SK-N-SH (cell line): ENCODE measurements around the gene ARPC5. TPM values are rescaled to one million over a fixed set of nuclear protein-coding genes. Genes with fewer than 3 reads are reported as not detected.
A peak's percentile ranks its signal among the peaks of the same experiment; 100 is the strongest.

ENCODE experiments used
- CTCF ChIA-PET: fragments of 300-600, 350-600 bp; formaldehyde crosslinking; extraction: SDS; loops from one replicate; lab custom pipeline; 2021; lab: Yijun Ruan, JAX
- POLR2A ChIA-PET: fragments of 350-600 bp; sonication (Branson Sonifier 250); formaldehyde crosslinking; extraction: SDS; loops from one replicate; lab custom pipeline; 2020; ENCODE audit warnings: antibody characterized with exemption, inconsistent platforms; lab: Yijun Ruan, JAX
- DNase-seq: peaks from one replicate; pipeline ENCODE4 v3.0.0; 2012
- H2AFZ ChIP-seq: fragments of 200-600 bp; sonication (generic); 2 replicates; pipeline ENCODE4 v1.8.1; 2016; ENCODE audit warnings: antibody characterized with exemption, mild to moderate bottlenecking, low read depth
- H3F3A ChIP-seq: fragments of 200-600 bp; sonication (generic); replicated peaks from 2 replicates; pipeline ENCODE3; 2016; ENCODE audit warnings: antibody characterized with exemption, mild to moderate bottlenecking; ENCODE audit not compliant: insufficient read depth
- H3K27ac ChIP-seq, 2 experiments: fragments of 200-500 bp in 1 of 2; fragments of 200-600 bp in 1 of 2; sonication (Bioruptor generic) in 1 of 2; sonication (generic), shearing (Covaris generic) in 1 of 2; 2 replicates each; pipeline versions ENCODE4 v1.5.1 to v1.6.1; 2014 to 2016; ENCODE audit warnings: low read depth in 2 of 2, inconsistent platforms in 1 of 2, low read length in 1 of 2, mild to moderate bottlenecking in 1 of 2, mixed read lengths in 1 of 2
- H3K27me3 ChIP-seq: fragments of 200-600 bp; sonication (generic), shearing (Covaris generic); 2 replicates; pipeline ENCODE4 v1.6.1; 2016; ENCODE audit warnings: mixed run types; ENCODE audit not compliant: insufficient read depth
- H3K36me3 ChIP-seq, 2 experiments: fragments of 200-500 bp in 1 of 2; fragments of 200-600 bp in 1 of 2; sonication (Bioruptor generic) in 1 of 2; sonication (generic) in 1 of 2; replicated peaks in 1 of 2; 2 replicates each; pipeline versions ENCODE3 to v1.5.1; 2014 to 2016; ENCODE audit warnings: low read length in 1 of 2, mild to moderate bottlenecking in 1 of 2; ENCODE audit not compliant: insufficient read depth in 2 of 2, control insufficient read depth in 1 of 2
- H3K4me1 ChIP-seq, 2 experiments: fragments of 200-500 bp in 1 of 2; fragments of 200-600 bp in 1 of 2; sonication (Bioruptor generic) in 1 of 2; sonication (generic), shearing (Covaris generic) in 1 of 2; 2 replicates each; pipeline versions ENCODE4 v1.5.1 to v1.6.1; 2014 to 2016; ENCODE audit warnings: low read depth in 1 of 2, low read length in 1 of 2, mixed run types in 1 of 2; ENCODE audit not compliant: insufficient read depth in 2 of 2, control insufficient read depth in 1 of 2
- H3K4me2 ChIP-seq: fragments of 200-600 bp; sonication (generic), shearing (Covaris generic); 2 replicates; pipeline ENCODE4 v1.6.1; 2017; ENCODE audit warnings: mixed run types
- H3K4me3 ChIP-seq, 2 experiments: fragments of 200-500 bp in 1 of 2; fragments of 200-600 bp in 1 of 2; sonication (Bioruptor generic) in 1 of 2; sonication (generic), shearing (Covaris generic) in 1 of 2; 2 replicates each; pipeline versions ENCODE4 v1.5.1 to v1.8.1; 2014 to 2016; ENCODE audit warnings: low read depth in 2 of 2, inconsistent platforms in 1 of 2, low read length in 1 of 2, mild to moderate bottlenecking in 1 of 2, mixed read lengths in 1 of 2, moderate library complexity in 1 of 2
- H3K79me2 ChIP-seq: fragments of 200-600 bp; sonication (generic); 2 replicates; pipeline ENCODE4 v1.8.1; 2017; ENCODE audit warnings: mild to moderate bottlenecking; ENCODE audit not compliant: insufficient read depth
- H3K9ac ChIP-seq: fragments of 200-600 bp; sonication (generic); 2 replicates; pipeline ENCODE4 v1.6.1; 2017; ENCODE audit warnings: mixed run types
- H3K9me2 ChIP-seq: fragments of 200-600 bp; sonication (generic); 2 replicates; pipeline ENCODE4 v1.6.1; 2017; ENCODE audit warnings: mixed run types
- H3K9me3 ChIP-seq: fragments of 200-600 bp; sonication (generic); 2 replicates; pipeline ENCODE4 v1.6.1; 2017; ENCODE audit warnings: mixed run types, mild to moderate bottlenecking, moderate library complexity
- H4K20me1 ChIP-seq: fragments of 200-600 bp; sonication (generic); 2 replicates; pipeline ENCODE4 v1.6.1; 2017; ENCODE audit warnings: mild to moderate bottlenecking, mixed run types; ENCODE audit not compliant: insufficient read depth
- CHD2 ChIP-seq: fragments of 150-350 bp; IDR thresholded peaks from 2 replicates; pipeline ENCODE4 v1.6.1; 2018; ENCODE audit warnings: low read length; ENCODE audit not compliant: partially characterized antibody
- CTCF ChIP-seq: fragments of 200-600 bp; sonication (generic); IDR thresholded peaks from 2 replicates; pipeline ENCODE4 v1.6.1; 2017; ENCODE audit warnings: antibody characterized with exemption, mild to moderate bottlenecking, moderate library complexity
- FOXM1 ChIP-seq: IDR thresholded peaks from 2 replicates; pipeline ENCODE4 v1.4.0; 2012; ENCODE audit warnings: low read depth, mild to moderate bottlenecking
- GABPA ChIP-seq: IDR thresholded peaks from 2 replicates; pipeline ENCODE4 v1.4.0; 2012; ENCODE audit warnings: low read depth, mild to moderate bottlenecking
- GATA2 ChIP-seq: sonication (generic); formaldehyde crosslinking; IDR thresholded peaks from 2 replicates; pipeline ENCODE4 v1.5.0; 2020; ENCODE audit warnings: mild to moderate bottlenecking, missing genetic modification reagents
- JUND ChIP-seq: IDR thresholded peaks from 2 replicates; pipeline ENCODE4 v1.4.0; 2012
- NFIC ChIP-seq: IDR thresholded peaks from 2 replicates; pipeline ENCODE4 v1.4.0; 2012; ENCODE audit warnings: borderline replicate concordance
- NRF1 ChIP-seq: IDR thresholded peaks from 2 replicates; pipeline ENCODE4 v1.6.1; 2012; ENCODE audit warnings: low read depth, mild to moderate bottlenecking, low read length
- PBX3 ChIP-seq: IDR thresholded peaks from 2 replicates; pipeline ENCODE4; 2012
- POLR2AphosphoS5 ChIP-seq: IDR thresholded peaks from 2 replicates; pipeline ENCODE4 v1.6.1; 2012; ENCODE audit warnings: low read depth, low read length
- RCOR1 ChIP-seq: fragments of 150-350 bp; IDR thresholded peaks from 2 replicates; pipeline ENCODE4 v1.6.1; 2017; ENCODE audit warnings: antibody characterized with exemption, low read length
- SIN3A ChIP-seq: IDR thresholded peaks from 2 replicates; pipeline ENCODE4 v1.6.1; 2012; ENCODE audit warnings: low read depth, mild to moderate bottlenecking, low read length, moderate library complexity, borderline replicate concordance
- TCF12 ChIP-seq: IDR thresholded peaks from 2 replicates; pipeline ENCODE4 v1.4.0; 2012
- TEAD4 ChIP-seq: IDR thresholded peaks from 2 replicates; pipeline ENCODE4 v1.4.0; 2012; ENCODE audit warnings: mild to moderate bottlenecking, borderline replicate concordance; ENCODE audit not compliant: insufficient read depth
- USF2 ChIP-seq: fragments of 150-350 bp; IDR thresholded peaks from 2 replicates; pipeline ENCODE4 v1.6.1; 2017; ENCODE audit warnings: antibody characterized with exemption, low read length, low read depth, borderline replicate concordance
- ZBTB33 ChIP-seq: IDR thresholded peaks from 2 replicates; pipeline ENCODE4 v1.4.0; 2012; ENCODE audit warnings: low read depth, borderline replicate concordance
- WGBS: methylation state at CpG from one replicate; pipeline ENCODE4 v1.1.6; 2017; ENCODE audit warnings: low lambda C conversion rate; 5-methylcytosine and 5-hydroxymethylcytosine counted together
- polyA plus RNA-seq, 3 experiments: library from polyadenylated mRNA; depleted of rRNA; stranded (reverse); fragments of >200 nt; gene quantifications; 2 replicates each; pipeline ENCODE4 v1.2.3, GENCODE V29; 2012
- TF ChIP-seq, protein P1 (sequence below): IDR thresholded peaks from 2 replicates; pipeline ENCODE4 v1.4.0; 2012; ENCODE audit warnings: low read depth, borderline replicate concordance
- TF ChIP-seq, protein P2 (sequence below): IDR thresholded peaks from 2 replicates; pipeline ENCODE4 v1.6.1; 2012; ENCODE audit warnings: mild to moderate bottlenecking, low read depth, low read length, moderate library complexity

Gene ARPC5
- polyA plus RNA-seq, 1 of the 3 experiments (the other 2 are of a cell fraction) = 66.8 TPM

DNA sequence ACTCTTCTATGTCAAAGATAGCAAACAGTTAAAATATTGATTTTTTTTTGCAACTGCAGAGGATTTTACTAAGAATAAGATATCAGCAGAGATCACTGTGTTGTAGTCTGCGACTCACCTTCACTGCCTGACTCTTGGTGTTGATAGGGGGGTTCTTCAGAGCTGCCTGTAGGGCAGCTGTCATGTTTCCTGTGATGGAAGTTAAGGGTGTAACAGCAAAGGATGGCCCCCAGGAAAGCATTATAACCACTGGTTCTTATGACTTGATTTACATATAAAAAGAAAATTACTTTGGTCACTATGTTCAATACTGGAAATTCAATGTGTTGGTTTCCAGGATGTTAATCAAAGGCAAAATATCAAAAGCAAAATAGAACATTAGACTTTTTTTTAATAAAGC, 2.6 kb downstream of the ARPC5 start:
- no peaks in the 10 kb centered on the region for H3K9me3 ChIP-seq
- peak overlapping the region in 1 of 2 experiments; percentile 82; a peak in 2 of 4 replicates for H3K27ac ChIP-seq
- peaks cover 84% of the 10 kb centered on the region for H3K79me2 ChIP-seq
- peak overlapping the region; percentile 85 to 92 for H3K4me3 ChIP-seq
- peaks cover 22 to 31% of the 10 kb centered on the region in 2 experiments; a peak in 3 of 4 replicates for H3K4me1 ChIP-seq
- H4K20me1 ChIP-seq = peaks cover 47% of the 10 kb centered on the region
- no peaks in the 10 kb centered on the region for H3K9me2 ChIP-seq
- no peak overlapping the region for H2AFZ ChIP-seq
- DNase-seq = no peak
- CTCF ChIA-PET = interaction anchor here (0.8 to 2.7 kb wide), 20 partner anchors 10 to 401 kb away, joined by 3 to 20 read pairs (median 5); partner anchors contain the start of gene RGL1
- 16% methylated on average over 1 of the region's 1 CpG for WGBS
- POLR2A ChIA-PET = no interaction called here
- TF ChIP-seq FOXM1 (no peak), NRF1 (no peak), ZBTB33 (no peak), TEAD4 (no peak), POLR2AphosphoS5 (no peak), TCF12 (no peak), GABPA (no peak), CHD2 (no peak), PBX3 (no peak), GATA2 (no peak), USF2 (no peak), JUND (no peak), NFIC (no peak), RCOR1 (no peak), CTCF (no peak), SIN3A (no peak)
- TF ChIP-seq, protein P1, sequence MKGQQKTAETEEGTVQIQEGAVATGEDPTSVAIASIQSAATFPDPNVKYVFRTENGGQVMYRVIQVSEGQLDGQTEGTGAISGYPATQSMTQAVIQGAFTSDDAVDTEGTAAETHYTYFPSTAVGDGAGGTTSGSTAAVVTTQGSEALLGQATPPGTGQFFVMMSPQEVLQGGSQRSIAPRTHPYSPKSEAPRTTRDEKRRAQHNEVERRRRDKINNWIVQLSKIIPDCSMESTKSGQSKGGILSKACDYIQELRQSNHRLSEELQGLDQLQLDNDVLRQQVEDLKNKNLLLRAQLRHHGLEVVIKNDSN = no peak
- TF ChIP-seq, protein P2, sequence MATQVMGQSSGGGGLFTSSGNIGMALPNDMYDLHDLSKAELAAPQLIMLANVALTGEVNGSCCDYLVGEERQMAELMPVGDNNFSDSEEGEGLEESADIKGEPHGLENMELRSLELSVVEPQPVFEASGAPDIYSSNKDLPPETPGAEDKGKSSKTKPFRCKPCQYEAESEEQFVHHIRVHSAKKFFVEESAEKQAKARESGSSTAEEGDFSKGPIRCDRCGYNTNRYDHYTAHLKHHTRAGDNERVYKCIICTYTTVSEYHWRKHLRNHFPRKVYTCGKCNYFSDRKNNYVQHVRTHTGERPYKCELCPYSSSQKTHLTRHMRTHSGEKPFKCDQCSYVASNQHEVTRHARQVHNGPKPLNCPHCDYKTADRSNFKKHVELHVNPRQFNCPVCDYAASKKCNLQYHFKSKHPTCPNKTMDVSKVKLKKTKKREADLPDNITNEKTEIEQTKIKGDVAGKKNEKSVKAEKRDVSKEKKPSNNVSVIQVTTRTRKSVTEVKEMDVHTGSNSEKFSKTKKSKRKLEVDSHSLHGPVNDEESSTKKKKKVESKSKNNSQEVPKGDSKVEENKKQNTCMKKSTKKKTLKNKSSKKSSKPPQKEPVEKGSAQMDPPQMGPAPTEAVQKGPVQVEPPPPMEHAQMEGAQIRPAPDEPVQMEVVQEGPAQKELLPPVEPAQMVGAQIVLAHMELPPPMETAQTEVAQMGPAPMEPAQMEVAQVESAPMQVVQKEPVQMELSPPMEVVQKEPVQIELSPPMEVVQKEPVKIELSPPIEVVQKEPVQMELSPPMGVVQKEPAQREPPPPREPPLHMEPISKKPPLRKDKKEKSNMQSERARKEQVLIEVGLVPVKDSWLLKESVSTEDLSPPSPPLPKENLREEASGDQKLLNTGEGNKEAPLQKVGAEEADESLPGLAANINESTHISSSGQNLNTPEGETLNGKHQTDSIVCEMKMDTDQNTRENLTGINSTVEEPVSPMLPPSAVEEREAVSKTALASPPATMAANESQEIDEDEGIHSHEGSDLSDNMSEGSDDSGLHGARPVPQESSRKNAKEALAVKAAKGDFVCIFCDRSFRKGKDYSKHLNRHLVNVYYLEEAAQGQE = no peak
- H3K27me3 ChIP-seq = no peaks in the 10 kb centered on the region
- peaks cover 48 to 49% of the 10 kb centered on the region in 2 experiments for H3K36me3 ChIP-seq
- H3K4me2 ChIP-seq = peak overlapping the region; percentile 83
- H3F3A ChIP-seq = peaks cover 30% of the 10 kb centered on the region
- peak overlapping the region; percentile 91; the same call in 1 of the 2 replicates for H3K9ac ChIP-seq
